NCI-H1694 (cell line): ENCODE results near the gene RTKN2.

ENCODE experiments used
- DNase-seq: peaks from one replicate; lab custom pipeline; 2025; lab: John Stamatoyannopoulos, UW

Gene RTKN2

GRCh38 chr10:62224606-62225005, 44.0 kb downstream of the RTKN2 start:
- DNase-seq: no peak

- no peak for DNase-seq
Measured at GRCh38 chr10:62217683-62218082, 51.0 kb downstream of the RTKN2 start.

DNA sequence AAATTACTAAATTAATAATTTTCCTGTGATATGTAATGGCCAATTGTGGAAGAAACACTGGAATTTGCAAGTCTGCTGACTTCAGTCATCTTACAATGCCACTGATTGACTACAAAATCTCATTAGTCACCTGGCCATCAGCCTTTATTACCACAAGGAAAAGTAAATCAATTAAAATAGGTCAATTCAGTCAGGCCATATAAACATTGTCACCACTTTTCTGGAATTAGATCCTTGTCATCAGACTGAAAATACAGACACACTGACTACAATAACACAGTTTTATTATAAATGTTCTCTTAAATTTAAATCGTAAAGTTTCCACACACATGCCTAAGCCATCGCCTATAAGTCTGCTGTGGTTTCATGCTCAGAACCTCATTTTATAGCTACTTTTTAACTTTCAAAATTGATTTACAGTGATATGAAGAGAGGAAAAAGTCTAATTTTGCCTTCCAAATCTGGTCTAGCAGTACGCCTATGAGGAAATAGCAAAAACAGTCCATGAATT, 54.2 kb downstream of the RTKN2 start:
- no peak for DNase-seq

GRCh38 chr10:62205750-62206399, 62.8 kb downstream of the RTKN2 start:
- no peak for DNase-seq

- DNase-seq: no peak
Measured at GRCh38 chr10:62199584-62199983, 69.1 kb downstream of the RTKN2 start.

DNA sequence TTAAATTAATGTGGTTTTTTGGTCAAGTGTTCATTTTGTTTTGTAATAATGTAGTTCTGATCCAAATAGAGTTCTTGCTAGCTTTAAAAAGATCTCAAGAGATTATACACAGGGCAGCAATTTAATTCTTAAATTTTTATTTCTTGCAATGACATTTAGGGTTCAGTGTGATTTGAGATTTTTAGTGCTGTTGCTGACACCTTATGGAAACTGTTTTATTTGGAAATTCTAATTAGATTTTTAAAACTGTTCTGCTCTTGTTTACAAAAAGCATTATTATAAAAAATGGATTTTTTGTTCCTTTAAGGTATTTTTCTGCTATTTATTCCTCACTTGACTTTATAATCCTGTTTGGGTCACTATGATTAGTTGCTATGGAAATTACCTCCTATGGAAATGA, 72.1 kb downstream of the RTKN2 start:
- no peak for DNase-seq

- DNase-seq: no peak
Measured at GRCh38 chr10:62195675-62195926, 73.0 kb downstream of the RTKN2 start.

DNA sequence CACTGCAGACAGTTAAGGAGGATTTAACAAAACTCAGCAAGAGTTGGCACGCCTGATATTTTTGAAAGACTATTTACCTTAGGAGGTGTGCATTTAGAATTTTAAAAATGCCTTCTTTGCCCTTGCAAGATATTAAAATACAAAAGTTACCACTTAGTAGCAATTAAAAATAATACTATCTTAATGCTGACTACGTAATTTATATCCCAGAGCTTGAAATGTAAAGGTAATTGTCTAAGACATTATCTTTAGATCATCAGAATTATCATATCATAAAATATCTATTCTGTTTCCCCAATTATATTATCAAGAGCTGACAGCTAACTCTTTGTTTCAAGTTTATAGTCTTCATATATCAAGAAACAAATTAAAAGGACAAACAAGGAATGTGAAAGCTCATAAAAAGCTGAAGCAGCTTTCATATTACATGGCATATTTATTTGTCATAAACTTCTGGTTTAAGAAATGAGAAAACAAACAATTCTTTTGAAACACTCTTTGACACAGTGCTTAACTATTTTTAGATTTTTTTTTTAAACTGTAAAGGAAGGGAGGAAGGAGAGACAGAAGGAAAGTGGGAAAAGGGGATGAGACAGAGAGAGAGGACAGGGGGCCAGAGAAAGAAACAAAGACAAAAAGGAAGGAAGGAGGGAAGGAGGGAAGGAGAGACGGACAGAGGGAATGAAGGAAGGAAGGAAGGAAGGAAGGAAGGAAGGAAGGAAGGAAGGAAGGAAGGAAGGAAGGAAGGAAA, 73.5 kb downstream of the RTKN2 start:
- no peak for DNase-seq

DNA sequence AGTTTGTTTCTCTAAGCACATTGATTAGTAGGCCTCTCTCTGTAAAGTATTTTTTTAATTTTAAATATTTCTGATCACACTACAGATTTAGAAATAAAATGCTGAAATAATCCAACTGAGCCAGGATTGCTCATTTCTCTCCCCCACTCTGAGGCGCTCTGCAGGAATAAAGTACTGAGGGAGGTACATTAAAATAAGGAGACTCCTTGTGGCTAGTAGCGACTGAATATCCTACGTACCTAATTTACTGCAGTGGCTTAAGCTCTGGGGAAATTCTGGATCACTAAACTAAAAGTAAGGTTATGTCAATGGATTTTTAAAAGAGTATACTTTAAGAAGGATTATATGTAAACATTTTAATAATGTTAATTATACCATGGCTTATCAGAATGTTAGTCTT, 75.2 kb downstream of the RTKN2 start:
- DNase-seq: no peak

DNA sequence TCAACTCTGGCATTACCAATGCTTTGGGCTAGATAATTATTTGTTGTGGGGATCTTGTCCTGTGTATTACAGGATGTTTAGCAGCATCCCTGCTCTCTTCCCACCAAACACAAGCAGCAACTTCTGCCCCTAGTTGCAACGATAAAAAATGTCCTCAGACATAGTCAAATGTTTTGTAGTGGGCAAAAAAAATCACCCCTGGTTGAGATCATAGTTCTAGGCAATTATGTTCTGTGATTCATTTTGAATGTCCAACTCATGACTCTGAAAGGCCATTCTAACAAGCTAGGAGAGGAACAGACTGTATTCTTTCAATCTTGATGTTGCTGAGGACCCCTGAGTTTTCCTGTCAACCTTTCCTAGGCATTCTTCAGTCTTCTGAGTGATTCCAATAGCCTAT, 79.5 kb downstream of the RTKN2 start:
- DNase-seq: no peak

DNA sequence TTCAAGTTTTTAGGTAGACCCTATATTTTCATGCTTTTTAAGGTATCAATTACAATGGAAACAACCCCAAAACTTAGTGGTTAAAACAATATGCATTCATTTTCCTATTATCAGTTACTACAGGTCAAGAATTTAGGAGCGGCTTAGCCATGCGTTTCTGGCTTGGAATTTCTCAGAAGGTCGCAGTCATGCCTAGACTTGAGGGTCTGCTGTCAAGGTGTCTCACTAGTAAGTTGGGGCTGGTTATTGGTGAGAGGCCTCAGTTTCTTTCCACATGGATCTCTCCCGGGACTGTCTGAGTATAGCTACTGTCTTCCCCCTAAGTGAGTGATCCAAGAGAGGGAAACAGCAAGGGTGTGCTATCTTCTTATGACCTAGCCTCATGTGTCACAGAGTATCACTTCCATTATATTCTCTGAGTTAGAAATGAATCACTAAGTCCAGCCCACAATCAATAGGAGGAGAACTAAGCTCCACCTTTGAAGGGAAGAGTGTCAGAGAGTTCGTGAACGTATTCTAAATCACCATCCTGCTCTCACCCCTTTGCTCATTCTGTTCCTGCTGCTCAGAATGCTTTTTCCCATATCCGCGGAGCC, 80.5 kb downstream of the RTKN2 start:
- no peak for DNase-seq

- DNase-seq: no peak
Measured at GRCh38 chr10:62186999-62187675, 81.5 kb downstream of the RTKN2 start.

GRCh38 chr10:62185919-62186692, 82.5 kb downstream of the RTKN2 start:
- no peak for DNase-seq

GRCh38 chr10:62183857-62184795, 84.5 kb downstream of the RTKN2 start:
- no peak for DNase-seq

DNA sequence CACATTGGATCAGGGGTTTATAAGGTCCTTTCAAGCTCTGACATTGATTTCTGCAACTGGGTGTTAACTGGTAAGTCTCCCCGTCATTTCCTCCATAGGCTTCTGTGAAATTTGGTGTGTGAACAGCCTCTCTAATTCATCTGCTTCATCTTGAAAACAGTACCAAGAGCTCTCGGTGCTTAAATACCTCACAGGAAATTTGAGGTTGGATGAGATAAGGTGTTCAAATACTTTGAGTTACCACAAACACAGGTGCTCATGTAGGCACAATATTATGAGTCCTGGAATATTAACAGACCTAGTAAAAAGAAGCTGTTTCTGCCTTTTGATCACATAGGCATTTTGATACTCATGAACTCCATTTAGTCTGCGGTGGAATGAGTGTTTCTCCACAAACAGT, 85.2 kb downstream of the RTKN2 start:
- DNase-seq: no peak

DNA sequence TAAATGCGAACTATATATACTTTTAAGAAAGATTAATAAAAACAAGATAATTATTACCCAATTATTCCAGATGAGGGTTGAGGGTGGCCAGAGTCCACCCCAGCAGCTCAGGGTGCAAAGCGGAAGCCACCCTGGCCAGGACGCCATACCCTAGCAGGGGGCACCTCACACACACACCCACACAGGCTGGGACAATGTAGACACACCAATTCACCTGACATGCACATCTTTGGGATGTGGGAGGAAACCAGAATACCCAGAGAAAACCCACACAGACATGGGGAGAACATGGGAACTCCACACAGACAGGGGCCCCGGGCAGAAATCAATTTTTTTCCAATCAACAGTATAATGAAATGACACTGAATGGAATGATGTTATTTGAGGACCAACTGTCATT, 86.0 kb downstream of the RTKN2 start:
- no peak for DNase-seq

- no peak for DNase-seq
Measured at GRCh38 chr10:62182171-62182570, 86.5 kb downstream of the RTKN2 start.

- DNase-seq: no peak
Measured at GRCh38 chr10:62180677-62181076, 88.0 kb downstream of the RTKN2 start.

- DNase-seq: no peak
Measured at GRCh38 chr10:62178568-62178967, 90.1 kb downstream of the RTKN2 start.

DNA sequence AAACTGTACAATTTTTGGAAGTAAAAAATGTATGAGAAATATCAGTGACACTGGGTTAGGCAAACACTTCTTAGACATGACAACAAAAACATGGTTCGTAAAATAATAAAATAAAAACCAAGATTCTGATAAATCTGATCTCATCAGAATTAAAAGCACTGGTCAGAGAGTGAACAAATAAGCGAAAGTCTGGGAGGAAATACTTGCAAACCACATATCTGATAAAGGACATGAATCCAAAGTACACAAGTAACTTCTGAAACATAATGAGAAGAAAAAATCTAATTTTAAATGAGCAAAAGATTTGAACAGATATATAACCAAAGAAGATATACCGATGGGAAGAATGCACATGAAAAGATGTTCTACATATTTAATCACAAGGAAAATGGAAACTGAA, 91.5 kb downstream of the RTKN2 start:
- no peak for DNase-seq

GRCh38 chr10:62175251-62175650, 93.4 kb downstream of the RTKN2 start:
- DNase-seq: no peak
